Progenitor cell of endocrine pancreas (in vitro differentiated cells): ENCODE data around the gene SOAT1. TPM values are rescaled to one million over a fixed set of nuclear protein-coding genes. Genes with fewer than 3 reads are reported as not detected.
"Not testable (repeated sequence)": the region's sequence is repeated elsewhere in the genome, so short reads cannot be mapped to it uniquely, and the experiment has no call there.

Experiments
- DNase-seq: peaks from one replicate; pipeline ENCODE4 v3.0.0; 2021; ENCODE audit warnings: low spot score; ENCODE audit not compliant: unreplicated experiment
- H3K27ac Mint-ChIP-seq: 2 replicates; pipeline ENCODE4 v1.8.0; 2021; ENCODE audit warnings: mild to moderate bottlenecking, moderate library complexity, mixed read lengths
- H3K27me3 Mint-ChIP-seq: 2 replicates; pipeline ENCODE4 v1.8.0; 2021; ENCODE audit warnings: mixed read lengths
- H3K36me3 Mint-ChIP-seq: 2 replicates; pipeline ENCODE4 v1.8.0; 2022; ENCODE audit warnings: mixed read lengths; ENCODE audit not compliant: insufficient read depth
- H3K4me1 Mint-ChIP-seq: 2 replicates; pipeline ENCODE4 v1.8.0; 2021; ENCODE audit warnings: low read depth, mixed read lengths
- H3K4me3 Mint-ChIP-seq: 2 replicates; pipeline ENCODE4 v1.8.0; 2021; ENCODE audit warnings: low read depth, mild to moderate bottlenecking, moderate library complexity, mixed read lengths
- H3K9me3 Mint-ChIP-seq: 2 replicates; pipeline ENCODE4 v1.8.0; 2021; ENCODE audit warnings: low read depth, mixed read lengths
- CTCF ChIP-seq: fragments of 200-600 bp; sonication (generic); IDR thresholded peaks from one replicate; pipeline ENCODE4 v1.5.0; 2021; ENCODE audit warnings: antibody characterized with exemption, mild to moderate bottlenecking; ENCODE audit not compliant: unreplicated experiment
- total RNA-seq: library from RNA; stranded (reverse); gene quantifications from 2 replicates; pipeline ENCODE4 v1.2.1, GENCODE V29; 2021

Gene SOAT1
- total RNA-seq, 1 donor from 2014 or later, result 61.5 TPM

GRCh38 chr1:179380299-179380698 lies 86.7 kb downstream of the SOAT1 start:
- H3K27ac Mint-ChIP-seq, result no peak overlapping the region
- no peak overlapping the region for H3K4me3 Mint-ChIP-seq
- no peaks in the 10 kb centered on the region for H3K9me3 Mint-ChIP-seq
- H3K36me3 Mint-ChIP-seq, result no peaks in the 10 kb centered on the region
- TF ChIP-seq CTCF, result no peak
- DNase-seq, result no peak
- H3K27me3 Mint-ChIP-seq, result no peaks in the 10 kb centered on the region
- H3K4me1 Mint-ChIP-seq, result peaks cover 3% of the 10 kb centered on the region

- H3K27me3 Mint-ChIP-seq, result no peaks in the 10 kb centered on the region
- TF ChIP-seq CTCF, result no peak
- no peak overlapping the region for H3K4me3 Mint-ChIP-seq
- no peak for DNase-seq
- no peaks in the 10 kb centered on the region for H3K36me3 Mint-ChIP-seq
- no peak overlapping the region for H3K27ac Mint-ChIP-seq
- peaks cover 3% of the 10 kb centered on the region for H3K4me1 Mint-ChIP-seq
- no peaks in the 10 kb centered on the region for H3K9me3 Mint-ChIP-seq
Measured at GRCh38 chr1:179384027-179384426, 90.4 kb downstream of the SOAT1 start.

GRCh38 chr1:179385510-179385909 lies 91.9 kb downstream of the SOAT1 start:
- peaks cover 3% of the 10 kb centered on the region for H3K4me1 Mint-ChIP-seq
- DNase-seq, result no peak
- H3K27me3 Mint-ChIP-seq, result no peaks in the 10 kb centered on the region
- H3K27ac Mint-ChIP-seq, result no peak overlapping the region
- no peaks in the 10 kb centered on the region for H3K36me3 Mint-ChIP-seq
- no peak overlapping the region for H3K4me3 Mint-ChIP-seq
- no peaks in the 10 kb centered on the region for H3K9me3 Mint-ChIP-seq
- no peak for TF ChIP-seq CTCF

- peaks cover 8% of the 10 kb centered on the region for H3K36me3 Mint-ChIP-seq
- peaks cover 3% of the 10 kb centered on the region for H3K4me1 Mint-ChIP-seq
- no peaks in the 10 kb centered on the region for H3K27me3 Mint-ChIP-seq
- no peak overlapping the region for H3K27ac Mint-ChIP-seq
- no peak overlapping the region for H3K4me3 Mint-ChIP-seq
- H3K9me3 Mint-ChIP-seq, result peaks cover 23% of the 10 kb centered on the region
- no peak for TF ChIP-seq CTCF
- no peak for DNase-seq
Measured at GRCh38 chr1:179393721-179394120, 100.1 kb downstream of the SOAT1 start.

- not testable (repeated sequence) for H3K4me3 Mint-ChIP-seq, H3K4me1 Mint-ChIP-seq, H3K27me3 Mint-ChIP-seq, H3K27ac Mint-ChIP-seq, H3K36me3 Mint-ChIP-seq, DNase-seq, H3K9me3 Mint-ChIP-seq
Measured at GRCh38 chr1:179399399-179399798, 105.8 kb downstream of the SOAT1 start.

Other genes starting within 250 kb of the SOAT1 start
- 27.4 and 27.9 TPM in 2 replicates for gene TOR3A, start 211.7 kb upstream of the SOAT1 start, total RNA-seq
- gene ABL2, start 64.1 kb upstream of the SOAT1 start, total RNA-seq, result 23.7 and 25.1 TPM in 2 replicates
- gene AXDND1, start 72.2 kb downstream of the SOAT1 start, total RNA-seq, result 2.0 and 2.5 TPM in 2 replicates